SU-DHL-6 (cell line): ENCODE data around the gene CRTAC1.

Experiments used
- H2AFZ ChIP-seq: fragments of 200-600 bp; sonication (generic); 2 replicates; pipeline ENCODE4 v1.6.1; 2014; ENCODE audit warnings: low read depth, mild to moderate bottlenecking, moderate library complexity, mixed read lengths, antibody characterized with exemption, low read length; ENCODE audit not compliant: severe bottlenecking
- H3F3A ChIP-seq: fragments of 200-600 bp; shearing (Covaris generic); 2 replicates; pipeline ENCODE4 v1.6.0; 2016; ENCODE audit warnings: antibody characterized with exemption, mild to moderate bottlenecking; ENCODE audit not compliant: insufficient read depth
- H3K27ac ChIP-seq: fragments of 200-600 bp; sonication (generic); 2 replicates; pipeline ENCODE4 v1.5.1; 2016; ENCODE audit warnings: low read depth, mild to moderate bottlenecking, low read length, moderate library complexity, mixed read lengths
- H3K27me3 ChIP-seq: fragments of 200-600 bp; sonication (generic), shearing (Covaris generic); 2 replicates; pipeline ENCODE4 v1.6.0; 2014; ENCODE audit warnings: mild to moderate bottlenecking, low read length
- H3K36me3 ChIP-seq: fragments of 200-600 bp; sonication (generic); 2 replicates; pipeline ENCODE4 v1.6.1; 2014; ENCODE audit warnings: mild to moderate bottlenecking, low read length, mixed read lengths
- H3K4me2 ChIP-seq: fragments of 300-600, 200-600 bp; shearing (Covaris generic), sonication (generic); 2 replicates; pipeline ENCODE4 v1.6.0; 2014; ENCODE audit warnings: low read length, low read depth, mild to moderate bottlenecking; ENCODE audit not compliant: poor library complexity, severe bottlenecking
- H3K4me3 ChIP-seq: fragments of 200-600 bp; sonication (generic); 2 replicates; pipeline ENCODE4 v1.5.1; 2014; ENCODE audit warnings: antibody characterized with exemption, low read length, mild to moderate bottlenecking, mixed read lengths; ENCODE audit not compliant: insufficient read depth, poor library complexity, severe bottlenecking
- H3K79me2 ChIP-seq: fragments of 200-600 bp; sonication (generic); 2 replicates; pipeline ENCODE4 v1.6.1; 2014; ENCODE audit warnings: mild to moderate bottlenecking, low read length, moderate library complexity; ENCODE audit not compliant: insufficient read depth
- H3K9ac ChIP-seq: fragments of 200-600 bp; sonication (generic); 2 replicates; pipeline ENCODE4 v1.7.0; 2014; ENCODE audit warnings: mild to moderate bottlenecking, low read length
- H3K9me2 ChIP-seq: fragments of 200-600 bp; sonication (generic); replicated peaks from 2 replicates; pipeline ENCODE4 v1.6.1; 2014; ENCODE audit warnings: low read length; ENCODE audit not compliant: insufficient read depth
- H3K9me3 ChIP-seq: fragments of 200-600 bp; sonication (generic); 2 replicates; pipeline ENCODE4 v1.6.1; 2014; ENCODE audit warnings: low read length, mixed read lengths; ENCODE audit not compliant: insufficient read depth
- H4K20me1 ChIP-seq: fragments of 200-600 bp; sonication (generic); 2 replicates; pipeline ENCODE4 v1.6.1; 2014; ENCODE audit warnings: low read depth, mild to moderate bottlenecking, antibody characterized with exemption, low read length, moderate library complexity, mixed read lengths
- EZH2phosphoT487 ChIP-seq: fragments of 200-600 bp; sonication (generic), shearing (Covaris generic); conservative IDR thresholded peaks from 2 replicates; pipeline ENCODE4 v1.6.1; 2018; ENCODE audit warnings: mild to moderate bottlenecking, antibody characterized with exemption, low read length, moderate library complexity, mixed read lengths
- TF ChIP-seq, protein P1 (sequence below): fragments of 200-600 bp; sonication (generic); IDR thresholded peaks from one replicate; pipeline ENCODE4 v1.5.1; 2017; ENCODE audit warnings: antibody characterized with exemption, mild to moderate bottlenecking, low read length, moderate library complexity; ENCODE audit not compliant: insufficient read depth, poor library complexity, severe bottlenecking

The CRTAC1 gene

GRCh38 chr10:97905276-97905675 lies 125.1 kb downstream of the CRTAC1 start:
- Histone ChIP-seq H3K27me3 (no peaks in the 10 kb centered on the region), H3K36me3 (no peaks in the 10 kb centered on the region)
- TF ChIP-seq, protein P1, sequence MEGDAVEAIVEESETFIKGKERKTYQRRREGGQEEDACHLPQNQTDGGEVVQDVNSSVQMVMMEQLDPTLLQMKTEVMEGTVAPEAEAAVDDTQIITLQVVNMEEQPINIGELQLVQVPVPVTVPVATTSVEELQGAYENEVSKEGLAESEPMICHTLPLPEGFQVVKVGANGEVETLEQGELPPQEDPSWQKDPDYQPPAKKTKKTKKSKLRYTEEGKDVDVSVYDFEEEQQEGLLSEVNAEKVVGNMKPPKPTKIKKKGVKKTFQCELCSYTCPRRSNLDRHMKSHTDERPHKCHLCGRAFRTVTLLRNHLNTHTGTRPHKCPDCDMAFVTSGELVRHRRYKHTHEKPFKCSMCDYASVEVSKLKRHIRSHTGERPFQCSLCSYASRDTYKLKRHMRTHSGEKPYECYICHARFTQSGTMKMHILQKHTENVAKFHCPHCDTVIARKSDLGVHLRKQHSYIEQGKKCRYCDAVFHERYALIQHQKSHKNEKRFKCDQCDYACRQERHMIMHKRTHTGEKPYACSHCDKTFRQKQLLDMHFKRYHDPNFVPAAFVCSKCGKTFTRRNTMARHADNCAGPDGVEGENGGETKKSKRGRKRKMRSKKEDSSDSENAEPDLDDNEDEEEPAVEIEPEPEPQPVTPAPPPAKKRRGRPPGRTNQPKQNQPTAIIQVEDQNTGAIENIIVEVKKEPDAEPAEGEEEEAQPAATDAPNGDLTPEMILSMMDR = no peak
- TF ChIP-seq EZH2phosphoT487 = no peak

GRCh38 chr10:97904576-97904975 lies 125.8 kb downstream of the CRTAC1 start:
- H3K27ac ChIP-seq = no peak overlapping the region
- TF ChIP-seq, protein P1 = no peak
- no peak for TF ChIP-seq EZH2phosphoT487

More at GRCh38 chr10:97905276-97905675, 125.1 kb downstream of the CRTAC1 start:
- Histone ChIP-seq H3K27ac (no peak overlapping the region), H3K9me3 (no peaks in the 10 kb centered on the region), H3K79me2 (no peaks in the 10 kb centered on the region), H3K4me2 (no peak overlapping the region), H3K9ac (no peak overlapping the region), H2AFZ (no peak overlapping the region), H3K4me3 (no peak overlapping the region), H4K20me1 (no peaks in the 10 kb centered on the region), H3K9me2 (no peaks in the 10 kb centered on the region), H3F3A (no peaks in the 10 kb centered on the region)

DNA sequence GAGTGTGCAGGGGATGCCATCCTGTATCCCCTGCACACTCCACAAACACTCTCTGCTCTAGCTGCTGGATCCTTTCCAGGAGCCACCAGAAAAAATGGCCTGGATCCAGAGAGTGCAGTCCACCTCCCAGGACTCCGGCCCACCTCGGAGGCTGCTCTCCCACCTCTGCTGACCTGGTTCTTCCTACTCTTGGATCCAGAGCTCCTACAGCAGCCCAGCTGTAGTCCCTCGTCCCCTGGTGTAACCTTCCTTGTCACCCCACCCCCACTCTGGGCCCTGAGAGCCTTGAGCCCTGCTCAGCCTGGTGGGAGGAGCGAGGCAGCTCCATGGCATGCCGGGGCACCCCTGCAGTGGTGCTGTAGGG lies 126.4 kb downstream of the CRTAC1 start:
- no peaks in the 10 kb centered on the region for H3K9me3 ChIP-seq
- no peaks in the 10 kb centered on the region for H3F3A ChIP-seq
- no peak overlapping the region for H3K27ac ChIP-seq
- H3K9ac ChIP-seq = no peak overlapping the region
- H3K27me3 ChIP-seq = no peaks in the 10 kb centered on the region
- no peaks in the 10 kb centered on the region for H3K36me3 ChIP-seq
- H2AFZ ChIP-seq = no peak overlapping the region
- TF ChIP-seq EZH2phosphoT487 = no peak
- TF ChIP-seq, protein P1 = no peak
- H3K9me2 ChIP-seq = no peaks in the 10 kb centered on the region
- no peak overlapping the region for H3K4me3 ChIP-seq
- no peaks in the 10 kb centered on the region for H3K79me2 ChIP-seq
- H3K4me2 ChIP-seq = no peak overlapping the region
- no peaks in the 10 kb centered on the region for H4K20me1 ChIP-seq

More at GRCh38 chr10:97904576-97904975, 125.8 kb downstream of the CRTAC1 start:
- Histone ChIP-seq H3K9ac (no peak overlapping the region), H3K36me3 (no peaks in the 10 kb centered on the region), H2AFZ (no peak overlapping the region), H3K9me3 (no peaks in the 10 kb centered on the region), H3K4me3 (no peak overlapping the region), H3F3A (no peaks in the 10 kb centered on the region), H3K4me2 (no peak overlapping the region), H3K9me2 (no peaks in the 10 kb centered on the region), H3K27me3 (no peaks in the 10 kb centered on the region), H4K20me1 (no peaks in the 10 kb centered on the region), H3K79me2 (no peaks in the 10 kb centered on the region)
